HFFc6 (cell line): Measurements from ENCODE around the gene PLD5. TPM values are rescaled to one million over a fixed set of nuclear protein-coding genes. Genes with fewer than 3 reads are reported as not detected.

ENCODE experiments used
- DNase-seq: peaks from one replicate; pipeline ENCODE4 v3.0.0-alpha.2; 2018
- H3K27ac Mint-ChIP-seq: 2 replicates; pipeline ENCODE4 v1.8.0; 2020; ENCODE audit warnings: mild to moderate bottlenecking, mixed read lengths
- H3K27me3 Mint-ChIP-seq: 2 replicates; pipeline ENCODE4 v1.8.0; 2021; ENCODE audit warnings: mild to moderate bottlenecking, moderate library complexity, mixed read lengths; ENCODE audit not compliant: insufficient read depth
- H3K36me3 Mint-ChIP-seq: 2 replicates; pipeline ENCODE4 v1.8.0; 2021; ENCODE audit warnings: low read depth, mixed read lengths
- H3K4me1 Mint-ChIP-seq: 2 replicates; pipeline ENCODE4 v1.8.0; 2020; ENCODE audit warnings: low read depth, mixed read lengths
- H3K4me3 Mint-ChIP-seq: 2 replicates; pipeline ENCODE4 v1.8.0; 2020; ENCODE audit warnings: mild to moderate bottlenecking, moderate library complexity, mixed read lengths
- H3K9me3 Mint-ChIP-seq: 2 replicates; pipeline ENCODE4 v1.8.0; 2020; ENCODE audit warnings: mild to moderate bottlenecking, mixed read lengths
- total RNA-seq, 6 experiments: library from RNA; stranded (reverse); fragmentation: NEBNext Ultra II Directional; extraction: Animal tissue kit (Norgen Biotek cat#: 25700); gene quantifications; 2 replicates in 1 of 6; 3 replicates in 5 of 6; pipeline ENCODE4 v1.2.3, GENCODE V29; 2021
- TF ChIP-seq, protein P1 (sequence below): fragments of 200-600 bp; sonication (generic); IDR thresholded peaks from 2 replicates; pipeline ENCODE4 v1.5.0; 2021; ENCODE audit warnings: antibody characterized with exemption, mild to moderate bottlenecking

The PLD5 gene
- total RNA-seq, 6 experiments from 2014 or later = not detected

DNA sequence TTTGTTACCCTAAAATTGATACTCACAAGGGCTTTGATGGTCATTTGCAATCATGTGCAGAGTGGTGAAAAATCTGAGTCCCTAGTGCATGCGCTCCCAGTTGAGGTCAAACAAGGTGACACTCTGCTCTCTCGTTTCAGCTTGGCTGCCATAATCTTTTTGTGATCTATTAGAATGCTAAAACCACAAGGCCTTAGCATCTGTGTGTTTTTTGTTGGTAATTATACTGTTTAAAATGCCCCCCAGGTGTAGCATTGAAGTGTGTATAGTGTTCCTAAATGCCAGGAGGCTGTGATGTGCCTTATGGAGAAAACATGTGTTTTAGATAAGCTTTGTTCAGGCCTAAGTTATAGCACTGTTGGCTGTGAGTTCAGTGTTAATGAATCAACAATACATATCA lies 89.3 kb downstream of the PLD5 start:
- Mint-ChIP-seq H3K36me3 (no peaks in the 10 kb centered on the region), H3K27ac (no peak overlapping the region), H3K27me3 (no peaks in the 10 kb centered on the region; the same call in 1 of the 2 replicates), H3K9me3 (peaks cover 26% of the 10 kb centered on the region), H3K4me1 (no peaks in the 10 kb centered on the region), H3K4me3 (no peak overlapping the region)
- no peak for DNase-seq
- TF ChIP-seq, protein P1, sequence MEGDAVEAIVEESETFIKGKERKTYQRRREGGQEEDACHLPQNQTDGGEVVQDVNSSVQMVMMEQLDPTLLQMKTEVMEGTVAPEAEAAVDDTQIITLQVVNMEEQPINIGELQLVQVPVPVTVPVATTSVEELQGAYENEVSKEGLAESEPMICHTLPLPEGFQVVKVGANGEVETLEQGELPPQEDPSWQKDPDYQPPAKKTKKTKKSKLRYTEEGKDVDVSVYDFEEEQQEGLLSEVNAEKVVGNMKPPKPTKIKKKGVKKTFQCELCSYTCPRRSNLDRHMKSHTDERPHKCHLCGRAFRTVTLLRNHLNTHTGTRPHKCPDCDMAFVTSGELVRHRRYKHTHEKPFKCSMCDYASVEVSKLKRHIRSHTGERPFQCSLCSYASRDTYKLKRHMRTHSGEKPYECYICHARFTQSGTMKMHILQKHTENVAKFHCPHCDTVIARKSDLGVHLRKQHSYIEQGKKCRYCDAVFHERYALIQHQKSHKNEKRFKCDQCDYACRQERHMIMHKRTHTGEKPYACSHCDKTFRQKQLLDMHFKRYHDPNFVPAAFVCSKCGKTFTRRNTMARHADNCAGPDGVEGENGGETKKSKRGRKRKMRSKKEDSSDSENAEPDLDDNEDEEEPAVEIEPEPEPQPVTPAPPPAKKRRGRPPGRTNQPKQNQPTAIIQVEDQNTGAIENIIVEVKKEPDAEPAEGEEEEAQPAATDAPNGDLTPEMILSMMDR = no peak

DNA sequence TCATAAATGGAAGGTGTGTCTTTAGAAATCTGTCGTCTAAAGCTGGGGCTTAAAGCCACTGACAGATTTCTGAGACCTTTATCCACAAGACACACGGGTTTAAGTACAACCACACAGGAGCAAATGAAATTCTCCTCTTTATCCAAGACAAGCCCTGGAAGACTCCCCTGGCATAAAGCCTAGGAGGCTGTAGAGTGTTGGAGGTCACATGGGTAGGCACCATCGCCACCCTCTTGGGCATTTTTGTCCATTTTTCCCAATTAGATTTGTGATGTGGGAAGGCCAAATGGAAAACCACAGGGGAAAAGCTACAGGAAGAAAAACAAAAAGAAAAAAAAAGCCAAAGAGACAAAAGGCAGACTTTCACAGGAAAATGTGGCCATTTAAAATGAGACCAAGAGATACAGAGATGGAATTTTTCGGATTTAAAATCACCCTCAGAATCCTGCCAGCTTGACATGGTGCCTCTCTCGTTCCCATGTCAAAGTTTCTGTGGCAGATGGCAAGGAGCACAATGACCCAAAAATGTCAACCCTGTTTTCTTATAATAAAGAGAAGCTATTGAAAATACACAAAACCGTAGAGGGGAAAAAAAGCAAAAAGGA lies 91.9 kb downstream of the PLD5 start:
- TF ChIP-seq, protein P1 = no peak
- Mint-ChIP-seq H3K4me1 (no peaks in the 10 kb centered on the region), H3K4me3 (no peak overlapping the region), H3K27me3 (no peaks in the 10 kb centered on the region; the same call in 1 of the 2 replicates), H3K27ac (no peak overlapping the region), H3K36me3 (no peaks in the 10 kb centered on the region), H3K9me3 (peaks cover 34% of the 10 kb centered on the region)
- DNase-seq = no peak

DNA sequence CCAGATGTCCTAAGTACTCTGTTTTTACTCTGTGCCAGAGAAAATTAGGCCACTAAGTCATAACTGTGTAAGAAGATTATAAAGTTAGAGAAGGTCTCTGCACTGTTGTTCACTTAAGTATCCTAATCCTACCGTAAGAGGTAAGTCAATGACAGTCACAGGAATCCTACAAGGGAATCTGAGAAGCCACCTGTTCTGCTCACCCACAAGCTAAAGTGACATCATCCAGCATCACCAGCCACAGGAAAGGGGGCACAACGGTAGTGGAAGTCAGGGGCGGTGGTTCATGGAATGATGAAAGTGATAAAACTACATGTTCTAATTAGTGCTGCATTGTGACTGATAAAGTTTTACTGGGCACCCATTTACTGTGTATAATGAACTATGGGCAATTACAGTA lies 92.7 kb downstream of the PLD5 start:
- H3K27ac Mint-ChIP-seq = no peak overlapping the region
- peaks cover 34% of the 10 kb centered on the region for H3K9me3 Mint-ChIP-seq
- TF ChIP-seq, protein P1 = no peak
- H3K36me3 Mint-ChIP-seq = no peaks in the 10 kb centered on the region
- H3K4me3 Mint-ChIP-seq = no peak overlapping the region
- no peaks in the 10 kb centered on the region for H3K4me1 Mint-ChIP-seq
- H3K27me3 Mint-ChIP-seq = no peaks in the 10 kb centered on the region; the same call in 1 of the 2 replicates
- DNase-seq = no peak

DNA sequence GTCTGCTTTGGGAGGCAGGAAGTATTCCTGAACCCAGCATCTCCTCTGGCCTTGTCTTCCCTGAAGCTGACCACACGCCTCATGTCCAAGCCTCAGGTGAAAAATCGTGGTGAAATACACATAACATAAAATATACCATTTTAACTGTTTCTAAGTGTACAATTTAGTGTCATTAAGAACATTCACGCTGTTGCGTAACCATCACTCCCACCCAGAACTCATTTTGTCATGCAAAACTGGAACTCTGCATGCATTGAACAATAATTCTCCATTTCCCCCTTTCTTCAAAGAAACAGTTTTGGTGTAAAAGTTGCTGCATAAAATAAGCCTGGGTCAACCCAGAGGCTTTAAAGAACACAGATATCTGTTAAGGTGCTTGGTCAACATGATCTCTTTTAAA lies 93.5 kb downstream of the PLD5 start:
- Mint-ChIP-seq H3K27ac (no peak overlapping the region), H3K4me3 (no peak overlapping the region), H3K27me3 (no peaks in the 10 kb centered on the region; the same call in 1 of the 2 replicates), H3K4me1 (no peaks in the 10 kb centered on the region), H3K9me3 (peaks cover 29% of the 10 kb centered on the region), H3K36me3 (no peaks in the 10 kb centered on the region)
- TF ChIP-seq, protein P1 = no peak
- no peak for DNase-seq

DNA sequence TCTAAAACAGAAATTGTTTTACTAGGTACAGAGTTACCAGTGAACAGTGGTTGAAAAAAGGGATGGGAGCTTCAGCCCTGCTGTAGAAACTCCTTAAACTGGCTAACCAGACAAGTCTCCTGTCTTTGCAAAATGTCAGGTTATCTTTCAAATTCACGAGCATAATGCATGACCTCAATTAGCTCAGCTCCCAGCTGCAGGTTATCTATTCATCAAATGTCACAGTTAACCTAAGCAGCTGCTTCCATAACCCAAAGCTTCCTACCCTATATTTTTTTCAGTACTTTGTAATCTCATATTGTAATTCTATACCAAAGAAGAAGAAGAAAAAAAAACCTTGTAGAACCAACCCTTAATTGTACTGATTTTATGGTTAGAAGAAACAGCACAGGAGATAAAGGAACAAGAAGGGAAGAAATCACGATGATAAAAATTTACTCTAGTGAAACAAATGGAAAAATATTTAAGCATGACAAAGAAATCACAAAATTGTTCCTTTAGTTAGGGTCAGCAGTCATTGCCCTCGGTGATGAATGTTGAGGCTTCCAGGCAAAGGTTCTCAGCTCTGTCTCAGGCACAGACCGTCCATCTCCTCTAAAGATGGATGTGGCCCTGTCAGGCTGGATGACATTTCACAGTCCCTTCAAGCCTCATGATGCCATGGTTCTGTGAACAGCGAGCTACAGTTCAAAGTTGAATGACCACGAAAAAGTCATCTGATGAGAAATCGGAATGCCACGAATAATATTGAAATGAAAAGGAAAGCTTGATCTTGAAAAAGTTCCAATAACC lies 95.9 kb downstream of the PLD5 start:
- Mint-ChIP-seq H3K36me3 (no peaks in the 10 kb centered on the region), H3K27ac (no peak overlapping the region), H3K4me3 (no peak overlapping the region), H3K27me3 (no peaks in the 10 kb centered on the region; the same call in 1 of the 2 replicates), H3K4me1 (no peaks in the 10 kb centered on the region), H3K9me3 (peaks cover 33% of the 10 kb centered on the region)
- DNase-seq = no peak
- TF ChIP-seq, protein P1 = no peak
